ENCODE results near the gene MYO18B.

MYO18B gene

GRCh38 chr22:25849522-25849921 is 107.5 kb downstream of the MYO18B start:
- Mint-ChIP-seq H3K27ac (no peak overlapping the region), H3K4me1 (no peaks in the 10 kb centered on the region), H3K27me3 (no peaks in the 10 kb centered on the region), H3K36me3 (no peaks in the 10 kb centered on the region), H3K4me3 (no peak overlapping the region), H3K9me3 (no peaks in the 10 kb centered on the region)

- Mint-ChIP-seq H3K4me3 (no peak overlapping the region), H3K36me3 (no peaks in the 10 kb centered on the region), H3K27me3 (no peaks in the 10 kb centered on the region), H3K9me3 (no peaks in the 10 kb centered on the region), H3K4me1 (no peaks in the 10 kb centered on the region), H3K27ac (no peak overlapping the region)
Measured at GRCh38 chr22:25852223-25852622, 110.2 kb downstream of the MYO18B start.

GRCh38 chr22:25853078-25853477 is 111.1 kb downstream of the MYO18B start:
- Mint-ChIP-seq H3K4me3 (no peak overlapping the region), H3K36me3 (no peaks in the 10 kb centered on the region), H3K4me1 (no peaks in the 10 kb centered on the region), H3K9me3 (no peaks in the 10 kb centered on the region), H3K27me3 (no peaks in the 10 kb centered on the region), H3K27ac (no peak overlapping the region)

- H3K27ac Mint-ChIP-seq: no peak overlapping the region
Measured at GRCh38 chr22:25853501-25854284, 111.7 kb downstream of the MYO18B start.

GRCh38 chr22:25869771-25870170 is 127.8 kb downstream of the MYO18B start:
- Mint-ChIP-seq H3K4me1 (no peaks in the 10 kb centered on the region), H3K4me3 (no peak overlapping the region), H3K9me3 (no peaks in the 10 kb centered on the region), H3K27me3 (peaks cover 4% of the 10 kb centered on the region), H3K27ac (no peak overlapping the region), H3K36me3 (no peaks in the 10 kb centered on the region)

More at GRCh38 chr22:25853501-25854284, 111.7 kb downstream of the MYO18B start:
- Mint-ChIP-seq H3K4me3 (no peak overlapping the region), H3K36me3 (no peaks in the 10 kb centered on the region), H3K4me1 (no peaks in the 10 kb centered on the region), H3K9me3 (no peaks in the 10 kb centered on the region), H3K27me3 (no peaks in the 10 kb centered on the region)

GRCh38 chr22:25874327-25874726 is 132.3 kb downstream of the MYO18B start:
- H3K36me3 Mint-ChIP-seq: no peaks in the 10 kb centered on the region
- H3K9me3 Mint-ChIP-seq: no peaks in the 10 kb centered on the region
- peaks cover 7% of the 10 kb centered on the region for H3K27me3 Mint-ChIP-seq
- H3K27ac Mint-ChIP-seq: no peak overlapping the region
- no peaks in the 10 kb centered on the region for H3K4me1 Mint-ChIP-seq
- H3K4me3 Mint-ChIP-seq: no peak overlapping the region

- Mint-ChIP-seq H3K36me3 (no peaks in the 10 kb centered on the region), H3K9me3 (no peaks in the 10 kb centered on the region), H3K4me3 (no peak overlapping the region), H3K4me1 (no peaks in the 10 kb centered on the region), H3K27ac (no peak overlapping the region), H3K27me3 (peaks cover 7% of the 10 kb centered on the region)
Measured at GRCh38 chr22:25875461-25875860, 133.5 kb downstream of the MYO18B start.

- Mint-ChIP-seq H3K4me1 (no peaks in the 10 kb centered on the region), H3K9me3 (no peaks in the 10 kb centered on the region), H3K4me3 (no peak overlapping the region), H3K27me3 (peaks cover 7% of the 10 kb centered on the region), H3K27ac (no peak overlapping the region), H3K36me3 (no peaks in the 10 kb centered on the region)
Measured at GRCh38 chr22:25876871-25877270, 134.9 kb downstream of the MYO18B start.

GRCh38 chr22:25878933-25879332 is 136.9 kb downstream of the MYO18B start:
- no peaks in the 10 kb centered on the region for H3K36me3 Mint-ChIP-seq
- peaks cover 7% of the 10 kb centered on the region for H3K27me3 Mint-ChIP-seq
- H3K27ac Mint-ChIP-seq: no peak overlapping the region
- no peak overlapping the region for H3K4me3 Mint-ChIP-seq
- no peaks in the 10 kb centered on the region for H3K9me3 Mint-ChIP-seq
- no peaks in the 10 kb centered on the region for H3K4me1 Mint-ChIP-seq

GRCh38 chr22:25880524-25880923 is 138.5 kb downstream of the MYO18B start:
- Mint-ChIP-seq H3K36me3 (no peaks in the 10 kb centered on the region), H3K9me3 (no peaks in the 10 kb centered on the region), H3K27ac (no peak overlapping the region)

GRCh38 chr22:25881210-25881755 is 139.3 kb downstream of the MYO18B start:
- H3K4me3 Mint-ChIP-seq: no peak overlapping the region
- no peak overlapping the region for H3K27ac Mint-ChIP-seq
- no peaks in the 10 kb centered on the region for H3K4me1 Mint-ChIP-seq
- no peaks in the 10 kb centered on the region for H3K36me3 Mint-ChIP-seq
- no peaks in the 10 kb centered on the region for H3K27me3 Mint-ChIP-seq
- no peaks in the 10 kb centered on the region for H3K9me3 Mint-ChIP-seq

More at GRCh38 chr22:25880524-25880923, 138.5 kb downstream of the MYO18B start:
- Mint-ChIP-seq H3K4me1 (no peaks in the 10 kb centered on the region), H3K27me3 (peaks cover 4% of the 10 kb centered on the region), H3K4me3 (no peak overlapping the region)

GRCh38 chr22:25882360-25882759 is 140.4 kb downstream of the MYO18B start:
- H3K4me1 Mint-ChIP-seq: no peaks in the 10 kb centered on the region
- no peaks in the 10 kb centered on the region for H3K36me3 Mint-ChIP-seq
- no peak overlapping the region for H3K27ac Mint-ChIP-seq
- H3K27me3 Mint-ChIP-seq: no peaks in the 10 kb centered on the region
- H3K9me3 Mint-ChIP-seq: no peaks in the 10 kb centered on the region
- H3K4me3 Mint-ChIP-seq: no peak overlapping the region

- Mint-ChIP-seq H3K9me3 (no peaks in the 10 kb centered on the region), H3K36me3 (no peaks in the 10 kb centered on the region), H3K4me3 (no peak overlapping the region), H3K27me3 (no peaks in the 10 kb centered on the region), H3K4me1 (no peaks in the 10 kb centered on the region), H3K27ac (no peak overlapping the region)
Measured at GRCh38 chr22:25883482-25884033, 141.6 kb downstream of the MYO18B start.

GRCh38 chr22:25884121-25884520 is 142.1 kb downstream of the MYO18B start:
- H3K27ac Mint-ChIP-seq: no peak overlapping the region
- no peaks in the 10 kb centered on the region for H3K36me3 Mint-ChIP-seq
- no peaks in the 10 kb centered on the region for H3K27me3 Mint-ChIP-seq
- H3K4me3 Mint-ChIP-seq: no peak overlapping the region
- H3K9me3 Mint-ChIP-seq: no peaks in the 10 kb centered on the region
- no peaks in the 10 kb centered on the region for H3K4me1 Mint-ChIP-seq

GRCh38 chr22:25888399-25889054 is 146.5 kb downstream of the MYO18B start:
- Mint-ChIP-seq H3K27ac (no peak overlapping the region), H3K27me3 (peaks cover 4% of the 10 kb centered on the region), H3K4me3 (no peak overlapping the region), H3K9me3 (no peaks in the 10 kb centered on the region), H3K4me1 (no peaks in the 10 kb centered on the region), H3K36me3 (no peaks in the 10 kb centered on the region)

- H3K27me3 Mint-ChIP-seq: peaks cover 4% of the 10 kb centered on the region
- H3K4me3 Mint-ChIP-seq: no peak overlapping the region
- H3K27ac Mint-ChIP-seq: no peak overlapping the region
- no peaks in the 10 kb centered on the region for H3K9me3 Mint-ChIP-seq
- no peaks in the 10 kb centered on the region for H3K4me1 Mint-ChIP-seq
- H3K36me3 Mint-ChIP-seq: no peaks in the 10 kb centered on the region
Measured at GRCh38 chr22:25890651-25891050, 148.7 kb downstream of the MYO18B start.

Measured in activated naive CD4-positive, alpha-beta T cell treated with anti-CD3 and anti-CD28 coated beads, Interleukin-2, amount 50 U/mL, for 24 hours (primary cell).